AG04449 (cell line): Measurements from ENCODE around the gene PCP4L1.

Experiments
- CTCF ChIA-PET: fragments of 350-600 bp; formaldehyde crosslinking; extraction: SDS; loops from one replicate; lab custom pipeline; 2021; ENCODE audit warnings: antibody characterized with exemption; lab: Yijun Ruan, JAX
- POLR2A ChIA-PET: fragments of 400-600, 350-600 bp; formaldehyde crosslinking; extraction: SDS; loops from one replicate; lab custom pipeline; 2020; ENCODE audit warnings: antibody characterized with exemption, inconsistent platforms; lab: Yijun Ruan, JAX
- DNase-seq: peaks from one replicate; pipeline ENCODE4 v3.0.0-alpha.2; 2010; ENCODE audit warnings: low read depth, low spot score
- H3K4me3 ChIP-seq: 2 replicates; pipeline ENCODE4 v1.5.1; 2011; ENCODE audit warnings: low read depth, mild to moderate bottlenecking, control low read depth, low read length
- CTCF ChIP-seq: IDR thresholded peaks from one replicate; pipeline ENCODE4 v1.5.1; 2011; ENCODE audit warnings: mild to moderate bottlenecking, moderate library complexity, low read length, control low read depth, inconsistent platforms; ENCODE audit not compliant: insufficient read depth; ENCODE audit errors: missing control alignments

PCP4L1 gene

DNA sequence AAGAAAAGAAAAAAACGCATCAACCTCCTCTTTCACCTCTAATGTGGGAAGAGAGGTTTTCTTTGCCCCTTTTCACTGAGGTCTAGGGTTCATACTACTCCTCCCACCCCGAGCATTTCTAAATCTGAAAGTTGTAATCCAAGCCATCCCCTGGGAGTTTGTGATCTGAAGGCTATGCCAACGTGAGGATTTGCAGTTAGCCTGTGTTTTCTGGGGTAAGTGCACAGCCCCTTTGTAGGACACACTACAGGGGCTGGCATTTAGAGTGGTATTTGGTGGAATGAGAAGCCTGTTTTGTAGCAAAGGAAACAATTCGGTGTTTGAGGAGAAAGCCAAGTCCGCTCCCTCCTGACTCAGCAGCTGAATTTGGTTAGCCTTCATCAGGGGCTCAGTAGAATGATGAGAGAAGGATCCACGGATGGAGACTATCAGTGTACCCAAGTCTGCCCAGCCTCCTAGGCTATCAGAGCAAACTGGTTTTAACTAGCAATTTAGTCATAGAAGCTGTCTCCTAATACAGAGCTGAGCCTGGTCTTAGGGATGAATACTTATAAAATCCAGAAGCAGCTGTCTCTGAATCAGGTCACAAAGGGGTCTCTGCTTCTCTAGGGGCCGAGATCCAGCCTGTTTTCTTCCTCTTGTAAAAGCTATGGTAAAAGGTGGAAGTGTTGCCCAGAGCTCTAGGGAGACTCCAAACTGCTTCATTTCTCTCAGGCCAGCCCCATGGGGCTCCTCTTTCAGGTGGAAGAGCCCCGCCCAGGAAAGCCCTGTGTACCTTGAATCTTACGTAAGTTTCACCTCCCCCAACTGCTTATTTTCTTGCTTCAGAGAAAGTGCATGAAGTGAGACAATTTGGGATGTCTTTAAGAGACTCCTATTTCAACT lies 2.1 kb downstream of the PCP4L1 start:
- H3K4me3 ChIP-seq: no peak overlapping the region
- TF ChIP-seq CTCF: no peak
- no peak for DNase-seq
- ChIA-PET CTCF (interaction anchor here (1.2 to 4.9 kb wide), 2 partner anchors 11 to 34 kb away, joined by 4 to 37 read pairs; partner anchors contain the start of gene TOMM40L), POLR2A (no interaction called here)

DNA sequence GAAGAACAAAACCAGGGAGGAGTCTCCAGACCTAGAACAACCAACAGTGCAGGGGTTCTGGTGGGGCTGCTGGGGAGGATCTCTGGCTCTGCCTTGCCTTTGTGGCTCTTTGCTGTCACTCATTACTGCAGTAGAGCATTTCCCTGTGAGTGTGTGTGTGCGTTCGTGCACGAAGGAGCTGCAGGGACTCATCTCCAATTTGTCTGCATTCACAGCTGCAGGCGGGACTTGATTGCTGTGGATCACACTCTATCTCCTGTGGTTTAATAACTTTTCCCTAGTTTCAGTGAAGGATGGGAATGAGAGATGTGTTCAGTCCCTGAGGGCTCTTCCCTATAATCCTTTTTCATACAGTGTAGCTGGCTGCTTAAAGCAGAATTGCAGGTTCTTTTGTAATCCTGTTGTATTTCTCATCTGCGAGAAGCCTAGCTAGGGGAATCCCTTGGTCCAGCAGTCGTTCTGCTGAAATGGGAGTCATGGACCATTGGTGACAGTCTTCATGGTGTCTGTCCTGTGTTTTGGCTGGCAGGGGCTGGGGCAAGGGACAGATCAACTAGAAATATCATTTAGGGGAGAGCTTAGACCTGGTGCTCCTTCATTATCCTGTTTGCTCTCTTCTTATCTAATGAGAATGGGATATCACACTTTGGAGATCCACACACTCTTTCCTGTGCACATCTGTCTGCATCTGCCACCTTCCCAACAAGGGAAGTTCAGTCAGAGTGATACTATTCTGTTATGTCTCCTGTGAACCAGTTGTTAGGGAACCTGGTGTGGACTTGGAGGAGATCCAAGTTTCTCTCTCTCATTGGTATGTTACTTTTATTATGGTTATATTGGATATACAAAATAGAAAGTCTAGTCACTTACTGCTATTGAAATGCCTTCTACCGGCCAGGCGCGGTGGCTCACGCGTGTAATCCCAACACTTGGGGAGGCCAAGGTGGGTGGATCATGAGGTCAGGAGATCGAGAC lies 3.0 kb downstream of the PCP4L1 start:
- POLR2A ChIA-PET: no interaction called here
- CTCF ChIA-PET: interaction anchor here (1.2 to 4.9 kb wide), 2 partner anchors 12 to 35 kb away, joined by 4 to 37 read pairs; partner anchors contain the start of gene TOMM40L
- TF ChIP-seq CTCF: no peak
- no peak for DNase-seq
- H3K4me3 ChIP-seq: no peak overlapping the region

DNA sequence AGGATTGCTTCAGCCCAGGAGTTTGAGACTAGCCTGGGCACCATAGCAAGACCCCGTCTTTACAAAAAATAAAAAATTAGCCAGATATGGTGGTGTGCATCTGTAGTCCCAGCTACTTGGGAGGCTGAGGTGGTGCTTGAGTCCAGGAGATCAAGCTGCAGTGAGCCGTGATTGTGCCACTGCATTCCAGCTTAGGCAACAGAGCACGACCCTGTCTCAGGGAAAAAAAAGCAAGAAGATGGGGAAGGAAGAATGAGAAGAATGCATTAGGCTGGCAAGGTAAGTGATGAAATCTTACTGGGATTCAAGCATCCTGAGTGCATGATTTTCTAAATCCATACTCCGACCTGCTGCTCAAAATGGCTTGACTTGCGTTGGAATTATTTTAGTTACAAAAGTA lies 6.8 kb downstream of the PCP4L1 start:
- CTCF ChIA-PET: no interaction called here
- POLR2A ChIA-PET: interaction anchor here (0.6 kb wide), 1 partner anchor 82 kb away, joined by 3 read pairs; no protein-coding TSS in a partner anchor

DNA sequence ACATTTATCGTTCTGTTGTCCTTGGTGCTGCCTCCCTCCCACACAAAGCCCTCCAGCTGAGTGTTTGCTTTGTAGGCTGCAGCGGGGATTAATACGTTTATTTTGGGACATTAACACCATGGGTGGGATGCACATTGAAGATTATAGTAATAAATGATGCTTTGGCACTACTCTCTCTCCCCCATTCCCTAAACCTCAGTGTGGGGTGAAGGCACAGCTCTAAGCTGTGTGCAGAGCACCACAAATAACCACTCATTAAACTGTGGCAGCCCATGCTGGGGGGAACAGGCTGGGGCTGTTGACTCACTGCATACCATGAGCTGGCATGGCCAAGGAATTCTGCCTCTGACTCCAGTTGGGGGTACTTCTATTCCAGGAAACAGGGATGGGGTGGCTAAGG lies 7.7 kb downstream of the PCP4L1 start:
- TF ChIP-seq CTCF: no peak
- H3K4me3 ChIP-seq: no peak overlapping the region
- DNase-seq: no peak
- ChIA-PET CTCF (interaction anchor here (1.0 to 1.7 kb wide), 5 partner anchors 14 to 116 kb away, joined by 3 to 6 read pairs (median 4); no protein-coding TSS in a partner anchor), POLR2A (interaction anchor here (0.6 kb wide), 1 partner anchor 81 kb away, joined by 3 read pairs; no protein-coding TSS in a partner anchor)

More for the DNA sequence above, 6.8 kb downstream of the PCP4L1 start:
- no peak overlapping the region for H3K4me3 ChIP-seq
- no peak for TF ChIP-seq CTCF
- no peak for DNase-seq

DNA sequence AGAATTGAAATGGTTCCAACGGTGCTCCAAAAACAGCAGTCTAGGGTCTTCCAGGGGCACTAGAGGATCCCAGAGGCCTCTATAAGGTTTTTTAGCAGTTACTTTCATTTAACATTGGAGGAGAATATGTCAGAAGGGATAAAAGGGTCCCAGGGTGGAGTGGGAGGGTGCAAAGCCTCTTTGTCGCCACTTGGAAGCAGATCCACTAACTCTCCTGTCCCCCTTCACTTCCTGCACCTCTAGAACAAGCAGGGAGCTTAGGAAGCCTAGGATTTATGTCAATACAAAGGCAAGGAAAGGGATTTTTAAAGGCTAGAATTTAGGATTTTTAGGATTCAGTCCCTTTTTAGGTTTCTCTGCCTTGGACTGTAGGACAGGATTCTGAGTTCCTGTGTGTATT lies 8.3 kb downstream of the PCP4L1 start:
- ChIA-PET CTCF (interaction anchor here (1.0 to 1.7 kb wide), 5 partner anchors 14 to 115 kb away, joined by 3 to 6 read pairs (median 4); no protein-coding TSS in a partner anchor), POLR2A (no interaction called here)
- H3K4me3 ChIP-seq: no peak overlapping the region
- no peak for TF ChIP-seq CTCF
- DNase-seq: no peak
